Measurements from ENCODE around the gene MYH11.

DNA sequence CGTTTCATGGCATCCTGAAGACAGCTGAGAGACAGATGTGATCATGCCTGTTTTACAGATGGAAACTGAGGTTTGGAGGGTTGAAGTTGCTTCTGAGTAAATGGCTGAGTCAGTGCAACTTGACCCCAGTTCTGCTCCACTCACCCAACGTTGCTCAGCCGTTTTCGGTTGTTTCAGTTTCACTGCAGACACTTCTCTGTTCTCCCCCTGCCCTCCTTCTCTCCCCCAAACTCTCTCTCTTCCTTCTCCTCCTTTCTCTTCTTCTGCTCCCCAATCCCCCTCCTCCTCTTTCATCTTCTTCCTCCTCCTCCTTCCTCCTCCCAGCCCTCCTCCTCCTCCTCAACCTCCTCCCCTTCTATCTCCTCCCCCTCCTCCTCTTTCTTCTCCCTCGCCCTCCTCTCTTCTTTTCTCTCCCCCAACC is 41.0 kb upstream of the MYH11 start:
- no peak for TF ChIP-seq POLR2A (IDR thresholded peaks at IDR 0.05)
- TF ChIP-seq, protein P1, sequence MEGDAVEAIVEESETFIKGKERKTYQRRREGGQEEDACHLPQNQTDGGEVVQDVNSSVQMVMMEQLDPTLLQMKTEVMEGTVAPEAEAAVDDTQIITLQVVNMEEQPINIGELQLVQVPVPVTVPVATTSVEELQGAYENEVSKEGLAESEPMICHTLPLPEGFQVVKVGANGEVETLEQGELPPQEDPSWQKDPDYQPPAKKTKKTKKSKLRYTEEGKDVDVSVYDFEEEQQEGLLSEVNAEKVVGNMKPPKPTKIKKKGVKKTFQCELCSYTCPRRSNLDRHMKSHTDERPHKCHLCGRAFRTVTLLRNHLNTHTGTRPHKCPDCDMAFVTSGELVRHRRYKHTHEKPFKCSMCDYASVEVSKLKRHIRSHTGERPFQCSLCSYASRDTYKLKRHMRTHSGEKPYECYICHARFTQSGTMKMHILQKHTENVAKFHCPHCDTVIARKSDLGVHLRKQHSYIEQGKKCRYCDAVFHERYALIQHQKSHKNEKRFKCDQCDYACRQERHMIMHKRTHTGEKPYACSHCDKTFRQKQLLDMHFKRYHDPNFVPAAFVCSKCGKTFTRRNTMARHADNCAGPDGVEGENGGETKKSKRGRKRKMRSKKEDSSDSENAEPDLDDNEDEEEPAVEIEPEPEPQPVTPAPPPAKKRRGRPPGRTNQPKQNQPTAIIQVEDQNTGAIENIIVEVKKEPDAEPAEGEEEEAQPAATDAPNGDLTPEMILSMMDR (IDR thresholded peaks at IDR 0.05 in 4 of 5, conservative IDR thresholded peaks at IDR 0.05 in 1 of 5) = no peak

All from gastrocnemius medialis (tissue), 4 donors.